Liver (tissue), 9 donors: Measurements from ENCODE around the gene RASGRF2. TPM values are rescaled to one million over a fixed set of nuclear protein-coding genes. Genes with fewer than 3 reads are reported as not detected.
A peak's percentile ranks its signal among the peaks of the same experiment; 100 is the strongest.

Experiments
- DNase-seq: peaks from one replicate; pipeline ENCODE4 v3.0.0-alpha.2; 2017; ENCODE audit warnings: low spot score
- H3K27ac ChIP-seq, 2 donors: one replicate each; pipeline ENCODE4 v1.7.0; 2013; ENCODE audit warnings: inconsistent platforms in 2 of 2, low read length in 2 of 2, control low read depth in 1 of 2, low read depth in 1 of 2, mild to moderate bottlenecking in 1 of 2
- H3K27me3 ChIP-seq, 4 donors: one replicate each; pipeline versions ENCODE4 v1.6.1 to v1.7.0; 2013; ENCODE audit warnings: low read length in 3 of 4, inconsistent platforms in 1 of 4, mild to moderate bottlenecking in 1 of 4, moderate library complexity in 1 of 4; ENCODE audit not compliant: control insufficient read depth in 4 of 4, insufficient read depth in 4 of 4
- H3K36me3 ChIP-seq, 4 donors: one replicate each; pipeline versions ENCODE4 v1.6.1 to v1.7.0; 2013; ENCODE audit warnings: low read length in 3 of 4, mild to moderate bottlenecking in 3 of 4, low read depth in 1 of 4, moderate library complexity in 1 of 4; ENCODE audit not compliant: control insufficient read depth in 4 of 4, insufficient read depth in 3 of 4
- H3K4me1 ChIP-seq, 4 donors: one replicate each; pipeline versions ENCODE4 v1.6.1 to v1.7.0; 2013; ENCODE audit warnings: low read length in 3 of 4, mild to moderate bottlenecking in 3 of 4, moderate library complexity in 1 of 4; ENCODE audit not compliant: control insufficient read depth in 4 of 4, insufficient read depth in 4 of 4
- H3K4me3 ChIP-seq, 3 donors: one replicate each; pipeline versions ENCODE4 v1.6.1 to v1.7.0; 2013; ENCODE audit warnings: low read length in 3 of 3, control low read depth in 1 of 3, low read depth in 1 of 3, mild to moderate bottlenecking in 1 of 3
- H3K9ac ChIP-seq, 2 donors: one replicate each; pipeline ENCODE4 v1.7.0; 2013; ENCODE audit warnings: low read length in 2 of 2, mild to moderate bottlenecking in 2 of 2, moderate library complexity in 2 of 2, control low read depth in 1 of 2, low read depth in 1 of 2
- H3K9me3 ChIP-seq, 4 donors: one replicate each; pipeline versions ENCODE4 v1.6.1 to v1.7.0; 2013; ENCODE audit warnings: low read length in 3 of 4; ENCODE audit not compliant: control insufficient read depth in 4 of 4
- EGR1 ChIP-seq, 2 donors: IDR thresholded peaks; 2 replicates each; pipeline ENCODE4 v1.6.1; 2016 to 2018; ENCODE audit warnings: antibody characterized with exemption in 2 of 2, low read depth in 2 of 2
- FOXA1 ChIP-seq: IDR thresholded peaks from 2 replicates; pipeline ENCODE4 v1.6.1; 2016; ENCODE audit warnings: antibody characterized with exemption
- FOXA2 ChIP-seq: IDR thresholded peaks from 2 replicates; pipeline ENCODE4 v1.6.1; 2016; ENCODE audit warnings: antibody characterized with exemption
- GABPA ChIP-seq, 2 donors: IDR thresholded peaks in 1 of 2; conservative IDR thresholded peaks in 1 of 2; 2 replicates each; pipeline ENCODE4 v1.6.1; 2016; ENCODE audit warnings: antibody characterized with exemption in 2 of 2, mild to moderate bottlenecking in 1 of 2, moderate library complexity in 1 of 2
- HNF4A ChIP-seq, 2 donors: conservative IDR thresholded peaks; 2 replicates each; pipeline ENCODE4 v1.6.1; 2016; ENCODE audit warnings: antibody characterized with exemption in 2 of 2, mild to moderate bottlenecking in 2 of 2
- HNF4G ChIP-seq: IDR thresholded peaks from 2 replicates; pipeline ENCODE4 v1.6.1; 2016; ENCODE audit warnings: antibody characterized with exemption
- MAX ChIP-seq: IDR thresholded peaks from 2 replicates; pipeline ENCODE4 v1.6.1; 2016; ENCODE audit warnings: antibody characterized with exemption
- NR2F2 ChIP-seq: IDR thresholded peaks from 2 replicates; pipeline ENCODE4 v1.6.1; 2016; ENCODE audit warnings: antibody characterized with exemption
- RAD21 ChIP-seq, 2 donors: IDR thresholded peaks; 2 replicates each; pipeline ENCODE4 v1.6.1; 2016; ENCODE audit warnings: antibody characterized with exemption in 2 of 2, mild to moderate bottlenecking in 2 of 2
- RXRA ChIP-seq, 2 donors: IDR thresholded peaks; 2 replicates each; pipeline ENCODE4 v1.6.1; 2017 to 2018; ENCODE audit warnings: antibody characterized with exemption in 2 of 2, mild to moderate bottlenecking in 1 of 2
- SP1 ChIP-seq: IDR thresholded peaks from 2 replicates; pipeline ENCODE4 v1.6.1; 2018; ENCODE audit warnings: antibody characterized with exemption, mild to moderate bottlenecking
- TAF1 ChIP-seq: conservative IDR thresholded peaks from 2 replicates; pipeline ENCODE4 v1.6.1; 2016; ENCODE audit warnings: antibody characterized with exemption, mild to moderate bottlenecking
- YY1 ChIP-seq: IDR thresholded peaks from 2 replicates; pipeline ENCODE4 v1.6.1; 2016; ENCODE audit warnings: antibody characterized with exemption, mild to moderate bottlenecking
- WGBS: extraction: QIAGEN DNeasy Blood & Tissue Kit; methylation state at CpG from one replicate; pipeline ENCODE4 v1.1.7; 2013; 5-methylcytosine and 5-hydroxymethylcytosine counted together
- polyA plus RNA-seq, 2 donors: library from polyadenylated mRNA; stranded (reverse) in 1 of 2; unstranded in 1 of 2; fragments of 200-250 nt in 1 of 2; fragments of >200 nt in 1 of 2; fragmentation: Nextera tagmentation in 1 of 2; extraction: Ambion mirVana in 1 of 2; gene quantifications; one replicate each; pipeline versions ENCODE4 v1.2.1 to v1.2.3, GENCODE V29; 2013 to 2015
- total RNA-seq, 2 donors: library from RNA; depleted of rRNA; stranded (reverse); fragments of >200 nt; gene quantifications; one replicate each; pipeline ENCODE4 v1.2.3, GENCODE V29; 2014
- TF ChIP-seq, protein P1 (sequence below): IDR thresholded peaks from 2 replicates; pipeline ENCODE4 v1.6.1; 2016; ENCODE audit warnings: antibody characterized with exemption
- TF ChIP-seq, protein P2 (sequence below): IDR thresholded peaks from 2 replicates; pipeline ENCODE4 v1.6.1; 2016; ENCODE audit warnings: antibody characterized with exemption, mild to moderate bottlenecking
- TF ChIP-seq, protein P3 (sequence below): IDR thresholded peaks from 2 replicates; pipeline ENCODE4 v1.6.1; 2016; ENCODE audit warnings: antibody characterized with exemption
- donor health status: healthy.
- donor health status: healthy.
- donor health status: healthy.
- donor health status: healthy.
- donor health status: healthy.

RASGRF2 gene
- total and polyA plus RNA-seq, 4 donors, result 0.12 to 3.3 (median 0.23) TPM

GRCh38 chr5:81044868-81045267 is 84.7 kb downstream of the RASGRF2 start:
- 87% methylated on average over 4 of the region's 4 CpGs for WGBS
- Histone ChIP-seq H3K27ac (no peak overlapping the region), H3K27me3 (no peaks in the 10 kb centered on the region), H3K9me3 (no peaks in the 10 kb centered on the region), H3K4me3 (no peak overlapping the region), H3K9ac (no peak overlapping the region), H3K36me3 (no peaks in the 10 kb centered on the region), H3K4me1 (no peaks in the 10 kb centered on the region)
- TF ChIP-seq EGR1 (IDR thresholded peaks at IDR 0.05; ENCODE audit: low read depth in 2 of 2), result no peak
- no peak for TF ChIP-seq SP1
- no peak for TF ChIP-seq GABPA (IDR thresholded peaks at IDR 0.05 in 1 of 2, conservative IDR thresholded peaks at IDR 0.05 in 1 of 2)
- no peak for TF ChIP-seq RXRA (IDR thresholded peaks at IDR 0.05)
- TF ChIP-seq, protein P1, sequence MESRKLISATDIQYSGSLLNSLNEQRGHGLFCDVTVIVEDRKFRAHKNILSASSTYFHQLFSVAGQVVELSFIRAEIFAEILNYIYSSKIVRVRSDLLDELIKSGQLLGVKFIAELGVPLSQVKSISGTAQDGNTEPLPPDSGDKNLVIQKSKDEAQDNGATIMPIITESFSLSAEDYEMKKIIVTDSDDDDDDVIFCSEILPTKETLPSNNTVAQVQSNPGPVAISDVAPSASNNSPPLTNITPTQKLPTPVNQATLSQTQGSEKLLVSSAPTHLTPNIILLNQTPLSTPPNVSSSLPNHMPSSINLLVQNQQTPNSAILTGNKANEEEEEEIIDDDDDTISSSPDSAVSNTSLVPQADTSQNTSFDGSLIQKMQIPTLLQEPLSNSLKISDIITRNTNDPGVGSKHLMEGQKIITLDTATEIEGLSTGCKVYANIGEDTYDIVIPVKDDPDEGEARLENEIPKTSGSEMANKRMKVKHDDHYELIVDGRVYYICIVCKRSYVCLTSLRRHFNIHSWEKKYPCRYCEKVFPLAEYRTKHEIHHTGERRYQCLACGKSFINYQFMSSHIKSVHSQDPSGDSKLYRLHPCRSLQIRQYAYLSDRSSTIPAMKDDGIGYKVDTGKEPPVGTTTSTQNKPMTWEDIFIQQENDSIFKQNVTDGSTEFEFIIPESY, result no peak
- TF ChIP-seq FOXA1, result no peak
- TF ChIP-seq RAD21 (IDR thresholded peaks at IDR 0.05), result no peak
- no peak for TF ChIP-seq HNF4A (conservative IDR thresholded peaks at IDR 0.05)
- no peak for TF ChIP-seq NR2F2
- TF ChIP-seq, protein P2, sequence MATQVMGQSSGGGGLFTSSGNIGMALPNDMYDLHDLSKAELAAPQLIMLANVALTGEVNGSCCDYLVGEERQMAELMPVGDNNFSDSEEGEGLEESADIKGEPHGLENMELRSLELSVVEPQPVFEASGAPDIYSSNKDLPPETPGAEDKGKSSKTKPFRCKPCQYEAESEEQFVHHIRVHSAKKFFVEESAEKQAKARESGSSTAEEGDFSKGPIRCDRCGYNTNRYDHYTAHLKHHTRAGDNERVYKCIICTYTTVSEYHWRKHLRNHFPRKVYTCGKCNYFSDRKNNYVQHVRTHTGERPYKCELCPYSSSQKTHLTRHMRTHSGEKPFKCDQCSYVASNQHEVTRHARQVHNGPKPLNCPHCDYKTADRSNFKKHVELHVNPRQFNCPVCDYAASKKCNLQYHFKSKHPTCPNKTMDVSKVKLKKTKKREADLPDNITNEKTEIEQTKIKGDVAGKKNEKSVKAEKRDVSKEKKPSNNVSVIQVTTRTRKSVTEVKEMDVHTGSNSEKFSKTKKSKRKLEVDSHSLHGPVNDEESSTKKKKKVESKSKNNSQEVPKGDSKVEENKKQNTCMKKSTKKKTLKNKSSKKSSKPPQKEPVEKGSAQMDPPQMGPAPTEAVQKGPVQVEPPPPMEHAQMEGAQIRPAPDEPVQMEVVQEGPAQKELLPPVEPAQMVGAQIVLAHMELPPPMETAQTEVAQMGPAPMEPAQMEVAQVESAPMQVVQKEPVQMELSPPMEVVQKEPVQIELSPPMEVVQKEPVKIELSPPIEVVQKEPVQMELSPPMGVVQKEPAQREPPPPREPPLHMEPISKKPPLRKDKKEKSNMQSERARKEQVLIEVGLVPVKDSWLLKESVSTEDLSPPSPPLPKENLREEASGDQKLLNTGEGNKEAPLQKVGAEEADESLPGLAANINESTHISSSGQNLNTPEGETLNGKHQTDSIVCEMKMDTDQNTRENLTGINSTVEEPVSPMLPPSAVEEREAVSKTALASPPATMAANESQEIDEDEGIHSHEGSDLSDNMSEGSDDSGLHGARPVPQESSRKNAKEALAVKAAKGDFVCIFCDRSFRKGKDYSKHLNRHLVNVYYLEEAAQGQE, result no peak
- TF ChIP-seq FOXA2, result no peak
- no peak for TF ChIP-seq TAF1
- no peak for TF ChIP-seq YY1
- no peak for TF ChIP-seq HNF4G
- TF ChIP-seq MAX, result no peak
- no peak for DNase-seq

GRCh38 chr5:81045389-81045807 is 85.2 kb downstream of the RASGRF2 start:
- no peaks in the 10 kb centered on the region for H3K9me3 ChIP-seq
- no peaks in the 10 kb centered on the region for H3K27me3 ChIP-seq
- no peaks in the 10 kb centered on the region for H3K36me3 ChIP-seq
- H3K27ac ChIP-seq, result no peak overlapping the region
- no peak overlapping the region for H3K9ac ChIP-seq
- H3K4me3 ChIP-seq, result no peak overlapping the region
- TF ChIP-seq HNF4A (conservative IDR thresholded peaks at IDR 0.05), result peak in 1 of 2 donors; percentile 44
- no peak for TF ChIP-seq YY1
- DNase-seq, result no peak
- H3K4me1 ChIP-seq, result no peaks in the 10 kb centered on the region

- H3K4me3 ChIP-seq, result no peak overlapping the region
- no peak overlapping the region for H3K27ac ChIP-seq
- no peaks in the 10 kb centered on the region for H3K4me1 ChIP-seq
- no peak for DNase-seq
- 84% methylated on average over 2 of the region's 2 CpGs for WGBS
- no peaks in the 10 kb centered on the region for H3K27me3 ChIP-seq
- no peaks in the 10 kb centered on the region for H3K36me3 ChIP-seq
- H3K9me3 ChIP-seq, result no peaks in the 10 kb centered on the region
- no peak overlapping the region for H3K9ac ChIP-seq
- TF ChIP-seq, protein P2, result no peak
- no peak for TF ChIP-seq NR2F2
- TF ChIP-seq HNF4A (conservative IDR thresholded peaks at IDR 0.05), result no peak
- no peak for TF ChIP-seq FOXA1
- TF ChIP-seq GABPA (IDR thresholded peaks at IDR 0.05 in 1 of 2, conservative IDR thresholded peaks at IDR 0.05 in 1 of 2), result no peak
- TF ChIP-seq, protein P3, sequence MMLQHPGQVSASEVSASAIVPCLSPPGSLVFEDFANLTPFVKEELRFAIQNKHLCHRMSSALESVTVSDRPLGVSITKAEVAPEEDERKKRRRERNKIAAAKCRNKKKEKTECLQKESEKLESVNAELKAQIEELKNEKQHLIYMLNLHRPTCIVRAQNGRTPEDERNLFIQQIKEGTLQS, result no peak
- TF ChIP-seq RAD21 (IDR thresholded peaks at IDR 0.05), result no peak
- TF ChIP-seq EGR1 (IDR thresholded peaks at IDR 0.05; ENCODE audit: low read depth in 2 of 2), result no peak
- TF ChIP-seq RXRA (IDR thresholded peaks at IDR 0.05), result no peak
- TF ChIP-seq, protein P1, result no peak
These were observed 85.9 kb downstream of the RASGRF2 start for GRCh38 chr5:81046041-81046440.
